ENCODE measurements around the gene SHISA2. TPM values are rescaled to one million over a fixed set of nuclear protein-coding genes. Genes with fewer than 3 reads are reported as not detected.
A peak's percentile ranks its signal among the peaks of the same experiment; 100 is the strongest.

SHISA2 gene
- total and polyA plus RNA-seq, 4 experiments from 2014 or later, result 0.32 to 0.58 (median 0.36) TPM; not detected in 1

GRCh38 chr13:26012995-26013394 is 38.8 kb downstream of the SHISA2 start:
- H3K4me3 Mint-ChIP-seq, result peak overlapping the region; percentile 62 to 91 (median 84)
- intact Hi-C loops (cut with micrococcal nuclease), result loop anchor here (2.0 kb wide), 1 partner anchor 40 kb away; no protein-coding TSS in a partner anchor
- peaks cover 0 to 29% (median 13%) of the 10 kb centered on the region in 4 donors for H3K4me1 Mint-ChIP-seq
- no peaks in the 10 kb centered on the region for H3K27me3 ChIP-seq (ENCODE audit: insufficient read depth, low read length)
- no peak for DNase-seq
- POLR2A ChIA-PET (ENCODE audit: partially characterized antibody), result interaction anchor here (0.8 to 1.3 kb wide), 4 partner anchors 16 to 58 kb away, joined by 3 to 5 read pairs (median 4); no protein-coding TSS in a partner anchor
- H3K9me3 ChIP-seq (ENCODE audit: control insufficient read depth in 1 of 2, low read length in 2 of 2), result no peaks in the 10 kb centered on the region
- CTCF ChIA-PET (ENCODE audit: partially characterized antibody), result no interaction called here
- H3K27ac Mint-ChIP-seq, result peak overlapping the region in 6 of 7 donors; percentile 37 to 88 (median 80)
- H3K27ac ChIP-seq (ENCODE audit: low read depth, low read length), result no peak overlapping the region
- H3K36me3 Mint-ChIP-seq, result no peaks in the 10 kb centered on the region
- peak overlapping the region in 1 of 2 donors; percentile 64 for H3K4me3 ChIP-seq (ENCODE audit: low read length in 2 of 2)
- peaks cover 0 to 1% of the 10 kb centered on the region in 2 donors for H3K27me3 Mint-ChIP-seq
- peaks cover 0 to 2% (median 0%) of the 10 kb centered on the region in 8 donors for H3K9me3 Mint-ChIP-seq
- H3K4me1 ChIP-seq (ENCODE audit: insufficient read depth, low read length), result peaks cover 4% of the 10 kb centered on the region
- H3K36me3 ChIP-seq (ENCODE audit: insufficient read depth, low read length), result no peaks in the 10 kb centered on the region

GRCh38 chr13:26011996-26012821 is 39.6 kb downstream of the SHISA2 start:
- DNase-seq, result peak; percentile 55 to 81 (median 66)
- Histone ChIP-seq H3K27me3 (ENCODE audit: insufficient read depth, low read length) (no peaks in the 10 kb centered on the region), H3K4me3 (ENCODE audit: low read length in 2 of 2) (peak overlapping the region; percentile 29 to 64), H3K9me3 (ENCODE audit: control insufficient read depth in 1 of 2, low read length in 2 of 2) (no peaks in the 10 kb centered on the region), H3K27ac (ENCODE audit: low read depth, low read length) (peak overlapping the region; percentile 64), H3K36me3 (ENCODE audit: insufficient read depth, low read length) (no peaks in the 10 kb centered on the region), H3K4me1 (ENCODE audit: insufficient read depth, low read length) (peaks cover 4% of the 10 kb centered on the region)
- H3K27me3 Mint-ChIP-seq, result peaks cover 0 to 3% of the 10 kb centered on the region in 2 donors
- peak overlapping the region; percentile 57 to 86 (median 80) for H3K27ac Mint-ChIP-seq
- H3K4me1 Mint-ChIP-seq, result peaks cover 0 to 21% (median 7%) of the 10 kb centered on the region in 4 donors
- H3K9me3 Mint-ChIP-seq, result peaks cover 0 to 2% (median 0%) of the 10 kb centered on the region in 8 donors
- H3K36me3 Mint-ChIP-seq, result peaks cover 0 to 3% of the 10 kb centered on the region in 2 donors
- intact Hi-C loops (cut with micrococcal nuclease), result loop anchor here (2.0 kb wide), 1 partner anchor 39 kb away; no protein-coding TSS in a partner anchor
- ChIA-PET CTCF (ENCODE audit: partially characterized antibody) (no interaction called here), POLR2A (ENCODE audit: partially characterized antibody) (interaction anchor here (0.5 to 1.3 kb wide), 6 partner anchors 17 to 1675 kb away, joined by 3 to 5 read pairs (median 4); no protein-coding TSS in a partner anchor)
- peak overlapping the region; percentile 79 to 91 (median 84) for H3K4me3 Mint-ChIP-seq

GRCh38 chr13:26011208-26011573 is 40.6 kb downstream of the SHISA2 start:
- Histone ChIP-seq H3K27ac (ENCODE audit: low read depth, low read length) (no peak overlapping the region), H3K9me3 (ENCODE audit: control insufficient read depth in 1 of 2, low read length in 2 of 2) (no peaks in the 10 kb centered on the region), H3K4me3 (ENCODE audit: low read length in 2 of 2) (no peak overlapping the region), H3K36me3 (ENCODE audit: insufficient read depth, low read length) (no peaks in the 10 kb centered on the region), H3K4me1 (ENCODE audit: insufficient read depth, low read length) (peaks cover 4% of the 10 kb centered on the region), H3K27me3 (ENCODE audit: insufficient read depth, low read length) (no peaks in the 10 kb centered on the region)
- Mint-ChIP-seq H3K36me3 (peaks cover 0 to 4% of the 10 kb centered on the region in 2 donors), H3K27me3 (peaks cover 0 to 3% of the 10 kb centered on the region in 2 donors), H3K9me3 (peaks cover 0 to 4% (median 0%) of the 10 kb centered on the region in 8 donors), H3K27ac (peak overlapping the region in 5 of 7 donors; percentile 27 to 81 (median 53)), H3K4me1 (peaks cover 0 to 15% (median 2%) of the 10 kb centered on the region in 4 donors), H3K4me3 (peak overlapping the region in 5 of 8 donors; percentile 21 to 53 (median 34))
- CTCF ChIA-PET (ENCODE audit: partially characterized antibody), result no interaction called here
- POLR2A ChIA-PET (ENCODE audit: partially characterized antibody), result no interaction called here
- intact Hi-C loops (cut with micrococcal nuclease), result no loop called here
- DNase-seq, result no peak

GRCh38 chr13:26010487-26011207 is 41.2 kb downstream of the SHISA2 start:
- intact Hi-C loops (cut with micrococcal nuclease), result no loop called here
- CTCF ChIA-PET (ENCODE audit: partially characterized antibody), result no interaction called here
- Mint-ChIP-seq H3K36me3 (peaks cover 0 to 4% of the 10 kb centered on the region in 2 donors), H3K4me1 (peaks cover 0 to 15% (median 2%) of the 10 kb centered on the region in 4 donors), H3K9me3 (peaks cover 0 to 6% (median 0%) of the 10 kb centered on the region in 8 donors), H3K27me3 (peaks cover 0 to 3% of the 10 kb centered on the region in 2 donors), H3K4me3 (peak overlapping the region in 1 of 8 donors; percentile 15), H3K27ac (peak overlapping the region in 2 of 7 donors; percentile 29 to 61)
- Histone ChIP-seq H3K9me3 (ENCODE audit: control insufficient read depth in 1 of 2, low read length in 2 of 2) (no peaks in the 10 kb centered on the region), H3K27ac (ENCODE audit: low read depth, low read length) (no peak overlapping the region), H3K27me3 (ENCODE audit: insufficient read depth, low read length) (no peaks in the 10 kb centered on the region), H3K4me1 (ENCODE audit: insufficient read depth, low read length) (peaks cover 4% of the 10 kb centered on the region), H3K4me3 (ENCODE audit: low read length in 2 of 2) (no peak overlapping the region), H3K36me3 (ENCODE audit: insufficient read depth, low read length) (no peaks in the 10 kb centered on the region)
- no peak for DNase-seq
- POLR2A ChIA-PET (ENCODE audit: partially characterized antibody), result no interaction called here

GRCh38 chr13:26007261-26008125 is 44.3 kb downstream of the SHISA2 start:
- no peaks in the 10 kb centered on the region for H3K27me3 ChIP-seq (ENCODE audit: insufficient read depth, low read length)
- H3K36me3 ChIP-seq (ENCODE audit: insufficient read depth, low read length), result no peaks in the 10 kb centered on the region
- no peak overlapping the region for H3K4me3 Mint-ChIP-seq
- H3K4me1 Mint-ChIP-seq, result peaks cover 0 to 7% (median 1%) of the 10 kb centered on the region in 4 donors
- H3K36me3 Mint-ChIP-seq, result peaks cover 0 to 8% of the 10 kb centered on the region in 2 donors
- H3K9me3 ChIP-seq (ENCODE audit: control insufficient read depth in 1 of 2, low read length in 2 of 2), result no peaks in the 10 kb centered on the region
- intact Hi-C loops (cut with micrococcal nuclease), result no loop called here
- H3K27me3 Mint-ChIP-seq, result peaks cover 5% of the 10 kb centered on the region in 2 donors
- peaks cover 4% of the 10 kb centered on the region for H3K4me1 ChIP-seq (ENCODE audit: insufficient read depth, low read length)
- DNase-seq, result no peak
- ChIA-PET POLR2A (ENCODE audit: partially characterized antibody) (interaction anchor here (0.7 kb wide), 1 partner anchor 1419 kb away, joined by 3 read pairs; no protein-coding TSS in a partner anchor), CTCF (ENCODE audit: partially characterized antibody) (interaction anchor here (0.5 to 1.6 kb wide), 5 partner anchors 30 to 691 kb away, joined by 3 to 5 read pairs (median 3); no protein-coding TSS in a partner anchor)
- no peak overlapping the region for H3K4me3 ChIP-seq (ENCODE audit: low read length in 2 of 2)
- no peak overlapping the region for H3K27ac Mint-ChIP-seq
- H3K9me3 Mint-ChIP-seq, result peaks cover 0 to 22% (median 8%) of the 10 kb centered on the region in 8 donors
- no peak overlapping the region for H3K27ac ChIP-seq (ENCODE audit: low read depth, low read length)
